Esophagus muscularis mucosa (tissue), 4 donors: ENCODE data around the gene HIKESHI.

Source experiments
- EP300 ChIP-seq: sonication (generic); formaldehyde crosslinking; IDR thresholded peaks from one replicate; pipeline ENCODE4 v1.6.1; 2017; ENCODE audit warnings: antibody characterized with exemption
- POLR2A ChIP-seq: fragments of 450-650 bp; IDR thresholded peaks from one replicate; pipeline ENCODE4 v1.6.1; 2017; ENCODE audit warnings: antibody characterized with exemption, moderate library complexity, mild to moderate bottlenecking, low read depth
- TF ChIP-seq, protein P1 (sequence below), 3 experiments: fragments of 200-600 bp in 2 of 3; fragments of 450-650 bp in 1 of 3; sonication (generic) in 2 of 3; IDR thresholded peaks; one replicate each; pipeline ENCODE4 v1.5.1; 2017 to 2019; ENCODE audit warnings: antibody characterized with exemption in 3 of 3, mild to moderate bottlenecking in 2 of 3, moderate library complexity in 1 of 3

DNA sequence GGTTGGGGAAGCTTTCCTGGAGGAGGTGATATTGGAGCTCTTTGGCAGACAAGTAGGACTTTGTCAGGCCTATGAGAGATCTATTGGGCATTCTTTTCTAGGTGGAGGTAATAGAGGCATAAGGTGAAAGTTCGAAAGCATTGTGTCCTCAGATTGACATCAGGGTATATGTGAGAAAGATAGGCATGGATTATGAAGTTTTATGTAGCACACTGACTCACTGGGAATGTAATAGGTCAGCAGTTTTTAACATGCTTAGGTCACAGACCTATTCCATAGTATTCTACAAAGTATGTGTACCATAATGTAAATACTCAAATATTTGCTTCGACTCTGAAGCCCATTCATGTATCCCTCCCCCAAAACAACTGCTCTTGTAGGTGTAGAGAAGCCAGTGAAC, 11.8 kb downstream of the HIKESHI start:
- TF ChIP-seq POLR2A (no peak), EP300 (no peak)
- TF ChIP-seq, protein P1, sequence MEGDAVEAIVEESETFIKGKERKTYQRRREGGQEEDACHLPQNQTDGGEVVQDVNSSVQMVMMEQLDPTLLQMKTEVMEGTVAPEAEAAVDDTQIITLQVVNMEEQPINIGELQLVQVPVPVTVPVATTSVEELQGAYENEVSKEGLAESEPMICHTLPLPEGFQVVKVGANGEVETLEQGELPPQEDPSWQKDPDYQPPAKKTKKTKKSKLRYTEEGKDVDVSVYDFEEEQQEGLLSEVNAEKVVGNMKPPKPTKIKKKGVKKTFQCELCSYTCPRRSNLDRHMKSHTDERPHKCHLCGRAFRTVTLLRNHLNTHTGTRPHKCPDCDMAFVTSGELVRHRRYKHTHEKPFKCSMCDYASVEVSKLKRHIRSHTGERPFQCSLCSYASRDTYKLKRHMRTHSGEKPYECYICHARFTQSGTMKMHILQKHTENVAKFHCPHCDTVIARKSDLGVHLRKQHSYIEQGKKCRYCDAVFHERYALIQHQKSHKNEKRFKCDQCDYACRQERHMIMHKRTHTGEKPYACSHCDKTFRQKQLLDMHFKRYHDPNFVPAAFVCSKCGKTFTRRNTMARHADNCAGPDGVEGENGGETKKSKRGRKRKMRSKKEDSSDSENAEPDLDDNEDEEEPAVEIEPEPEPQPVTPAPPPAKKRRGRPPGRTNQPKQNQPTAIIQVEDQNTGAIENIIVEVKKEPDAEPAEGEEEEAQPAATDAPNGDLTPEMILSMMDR (IDR thresholded peaks at IDR 0.05): no peak
